Activated T-helper 9 cell treated with anti-CD3 and anti-CD28 coated beads, Interleukin-2, amount 50 U/mL, for 16 hours (primary cell): ENCODE results near the gene ACADSB.

Experiments used
- DNase-seq: peaks from one replicate; pipeline ENCODE4 v3.0.0-alpha.2; 2020; ENCODE audit warnings: low read depth

ACADSB gene

GRCh38 chr10:123042708-123043408 is 34.1 kb downstream of the ACADSB start:
- DNase-seq = no peak

- no peak for DNase-seq
These were observed 34.7 kb downstream of the ACADSB start for GRCh38 chr10:123043409-123043925.

- no peak for DNase-seq
These were observed 35.6 kb downstream of the ACADSB start for GRCh38 chr10:123044391-123044790.

- DNase-seq = no peak
These were observed 37.3 kb downstream of the ACADSB start for GRCh38 chr10:123045961-123046731.

GRCh38 chr10:123057968-123058367 is 49.2 kb downstream of the ACADSB start:
- DNase-seq = no peak

- no peak for DNase-seq
These were observed 53.1 kb downstream of the ACADSB start for GRCh38 chr10:123061865-123062264.

- DNase-seq = no peak
These were observed 53.9 kb downstream of the ACADSB start for GRCh38 chr10:123062726-123063125.

GRCh38 chr10:123068087-123068853 is 59.5 kb downstream of the ACADSB start:
- no peak for DNase-seq

- no peak for DNase-seq
These were observed 60.6 kb downstream of the ACADSB start for GRCh38 chr10:123069246-123069986.

GRCh38 chr10:123073187-123073586 is 64.4 kb downstream of the ACADSB start:
- DNase-seq = no peak

GRCh38 chr10:123074215-123074614 is 65.4 kb downstream of the ACADSB start:
- no peak for DNase-seq

- DNase-seq = no peak
These were observed 73.1 kb downstream of the ACADSB start for GRCh38 chr10:123081896-123082295.

GRCh38 chr10:123083811-123084210 is 75.0 kb downstream of the ACADSB start:
- DNase-seq = no peak

- DNase-seq = no peak
These were observed 77.5 kb downstream of the ACADSB start for GRCh38 chr10:123086281-123086680.

- DNase-seq = no peak
These were observed 78.5 kb downstream of the ACADSB start for GRCh38 chr10:123087348-123087747.

GRCh38 chr10:123087786-123088185 is 79.0 kb downstream of the ACADSB start:
- DNase-seq = no peak

GRCh38 chr10:123092635-123093414 is 84.0 kb downstream of the ACADSB start:
- DNase-seq = no peak

GRCh38 chr10:123093489-123093888 is 84.7 kb downstream of the ACADSB start:
- DNase-seq = no peak

GRCh38 chr10:123096452-123096851 is 87.6 kb downstream of the ACADSB start:
- DNase-seq = no peak

GRCh38 chr10:123097039-123097438 is 88.2 kb downstream of the ACADSB start:
- DNase-seq = no peak
